ENCODE data around the gene GSG1.

DNA sequence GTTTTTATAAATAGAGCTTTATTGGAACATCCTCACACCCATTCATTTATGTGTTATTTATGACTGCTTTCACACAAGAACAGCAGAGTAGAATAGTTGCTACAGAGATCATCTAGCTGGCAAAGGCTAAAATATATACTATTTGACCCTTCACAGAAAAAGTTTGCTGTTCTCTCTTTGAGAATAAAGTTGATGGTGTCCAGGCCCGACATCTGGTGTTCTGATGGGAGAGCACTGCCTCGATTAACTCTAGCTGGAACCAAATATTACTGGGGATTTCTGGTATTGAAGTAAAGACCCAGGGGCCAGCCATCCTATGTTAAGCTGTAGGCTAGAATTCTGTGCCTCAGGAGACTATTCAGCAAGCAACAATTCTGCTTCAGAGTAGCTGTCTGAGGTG is 37.5 kb downstream of the GSG1 start:
- TF ChIP-seq, protein P1, sequence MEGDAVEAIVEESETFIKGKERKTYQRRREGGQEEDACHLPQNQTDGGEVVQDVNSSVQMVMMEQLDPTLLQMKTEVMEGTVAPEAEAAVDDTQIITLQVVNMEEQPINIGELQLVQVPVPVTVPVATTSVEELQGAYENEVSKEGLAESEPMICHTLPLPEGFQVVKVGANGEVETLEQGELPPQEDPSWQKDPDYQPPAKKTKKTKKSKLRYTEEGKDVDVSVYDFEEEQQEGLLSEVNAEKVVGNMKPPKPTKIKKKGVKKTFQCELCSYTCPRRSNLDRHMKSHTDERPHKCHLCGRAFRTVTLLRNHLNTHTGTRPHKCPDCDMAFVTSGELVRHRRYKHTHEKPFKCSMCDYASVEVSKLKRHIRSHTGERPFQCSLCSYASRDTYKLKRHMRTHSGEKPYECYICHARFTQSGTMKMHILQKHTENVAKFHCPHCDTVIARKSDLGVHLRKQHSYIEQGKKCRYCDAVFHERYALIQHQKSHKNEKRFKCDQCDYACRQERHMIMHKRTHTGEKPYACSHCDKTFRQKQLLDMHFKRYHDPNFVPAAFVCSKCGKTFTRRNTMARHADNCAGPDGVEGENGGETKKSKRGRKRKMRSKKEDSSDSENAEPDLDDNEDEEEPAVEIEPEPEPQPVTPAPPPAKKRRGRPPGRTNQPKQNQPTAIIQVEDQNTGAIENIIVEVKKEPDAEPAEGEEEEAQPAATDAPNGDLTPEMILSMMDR (IDR thresholded peaks at IDR 0.05 in 2 of 3, conservative IDR thresholded peaks at IDR 0.05 in 1 of 3; ENCODE audit: borderline replicate concordance in 1 of 3, insufficient read depth in 1 of 3, low read depth in 2 of 3, low read length in 2 of 3) = no peak
- TF ChIP-seq POLR2A (IDR thresholded peaks at IDR 0.05; ENCODE audit: borderline replicate concordance, extremely low read depth, insufficient read depth, insufficient read length) (no peak), RAD21 (IDR thresholded peaks at IDR 0.05; ENCODE audit: low read depth) (no peak), YY1 (IDR thresholded peaks at IDR 0.05; ENCODE audit: extremely low read depth, insufficient replicate concordance, low read depth, low read length) (no peak), JUND (IDR thresholded peaks at IDR 0.05) (no peak), SIN3A (IDR thresholded peaks at IDR 0.05; ENCODE audit: low read depth) (no peak), SP1 (IDR thresholded peaks at IDR 0.05; ENCODE audit: low read depth) (no peak), TCF7L2 (IDR thresholded peaks at IDR 0.05; ENCODE audit: borderline replicate concordance, extremely low read depth, insufficient read depth, insufficient read length) (no peak), EZH2phosphoT487 (IDR thresholded peaks at IDR 0.05; ENCODE audit: borderline replicate concordance) (no peak), REST (IDR thresholded peaks at IDR 0.05; ENCODE audit: low read depth) (no peak)
- TF ChIP-seq, protein P2, sequence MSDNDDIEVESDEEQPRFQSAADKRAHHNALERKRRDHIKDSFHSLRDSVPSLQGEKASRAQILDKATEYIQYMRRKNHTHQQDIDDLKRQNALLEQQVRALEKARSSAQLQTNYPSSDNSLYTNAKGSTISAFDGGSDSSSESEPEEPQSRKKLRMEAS (IDR thresholded peaks at IDR 0.05) = no peak
- TF ChIP-seq, protein P3, sequence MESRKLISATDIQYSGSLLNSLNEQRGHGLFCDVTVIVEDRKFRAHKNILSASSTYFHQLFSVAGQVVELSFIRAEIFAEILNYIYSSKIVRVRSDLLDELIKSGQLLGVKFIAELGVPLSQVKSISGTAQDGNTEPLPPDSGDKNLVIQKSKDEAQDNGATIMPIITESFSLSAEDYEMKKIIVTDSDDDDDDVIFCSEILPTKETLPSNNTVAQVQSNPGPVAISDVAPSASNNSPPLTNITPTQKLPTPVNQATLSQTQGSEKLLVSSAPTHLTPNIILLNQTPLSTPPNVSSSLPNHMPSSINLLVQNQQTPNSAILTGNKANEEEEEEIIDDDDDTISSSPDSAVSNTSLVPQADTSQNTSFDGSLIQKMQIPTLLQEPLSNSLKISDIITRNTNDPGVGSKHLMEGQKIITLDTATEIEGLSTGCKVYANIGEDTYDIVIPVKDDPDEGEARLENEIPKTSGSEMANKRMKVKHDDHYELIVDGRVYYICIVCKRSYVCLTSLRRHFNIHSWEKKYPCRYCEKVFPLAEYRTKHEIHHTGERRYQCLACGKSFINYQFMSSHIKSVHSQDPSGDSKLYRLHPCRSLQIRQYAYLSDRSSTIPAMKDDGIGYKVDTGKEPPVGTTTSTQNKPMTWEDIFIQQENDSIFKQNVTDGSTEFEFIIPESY (IDR thresholded peaks at IDR 0.05; ENCODE audit: extremely low read depth, insufficient replicate concordance, low read length) = no peak
